Measurements from ENCODE around the gene TTC38.
"Not testable (repeated sequence)": the region's sequence is repeated elsewhere in the genome, so short reads cannot be mapped to it uniquely, and the experiment has no call there.

The TTC38 gene

GRCh38 chr22:46247443-46247975 lies 20.3 kb upstream of the TTC38 start:
- DNase-seq: no peak

- DNase-seq: peak; percentile 90 to 91
Observed at GRCh38 chr22:46250035-46250782, 17.6 kb upstream of the TTC38 start, which contains the start of gene CDPF1. Gene CDPF1 (minus strand): TSS chr22:46250293. CDS start chr22:46248284, 2,009 bp downstream.

GRCh38 chr22:46250783-46251125 lies 17.1 kb upstream of the TTC38 start:
- no peak for DNase-seq

- no peak for DNase-seq
Observed at GRCh38 chr22:46251266-46251665, 16.5 kb upstream of the TTC38 start.

GRCh38 chr22:46251816-46252380 lies 15.9 kb upstream of the TTC38 start:
- DNase-seq: no peak

- DNase-seq: no peak
Observed at GRCh38 chr22:46256358-46256958, 11.3 kb upstream of the TTC38 start.

GRCh38 chr22:46259374-46259773 lies 8.4 kb upstream of the TTC38 start:
- no peak for DNase-seq

- no peak for DNase-seq
Observed at GRCh38 chr22:46260038-46260437, 7.8 kb upstream of the TTC38 start.

- peak in 1 of 2 experiments; percentile 22 for DNase-seq
Observed at GRCh38 chr22:46262449-46263215, 5.2 kb upstream of the TTC38 start.

GRCh38 chr22:46263216-46263590 lies 4.6 kb upstream of the TTC38 start, which contains the start of gene PKDREJ:
Gene PKDREJ (minus strand): TSS chr22:46263343. CDS start chr22:46263322, 21 bp downstream.
- no peak for DNase-seq

- DNase-seq: not testable (repeated sequence)
Observed at GRCh38 chr22:46264520-46264919, 3.3 kb upstream of the TTC38 start.

- not testable (repeated sequence) for DNase-seq
Observed at GRCh38 chr22:46265627-46266026, 2.2 kb upstream of the TTC38 start.

GRCh38 chr22:46269564-46269963 lies 1.8 kb downstream of the TTC38 start:
- DNase-seq: no peak

GRCh38 chr22:46272196-46272595 lies 4.4 kb downstream of the TTC38 start:
- no peak for DNase-seq

GRCh38 chr22:46272762-46273431 lies 5.1 kb downstream of the TTC38 start:
- no peak for DNase-seq

- DNase-seq: no peak
Observed at GRCh38 chr22:46273432-46274148, 5.8 kb downstream of the TTC38 start.

GRCh38 chr22:46274381-46274780 lies 6.6 kb downstream of the TTC38 start:
- DNase-seq: no peak

- no peak for DNase-seq
Observed at GRCh38 chr22:46275455-46276122, 7.8 kb downstream of the TTC38 start.

GRCh38 chr22:46276563-46276962 lies 8.8 kb downstream of the TTC38 start:
- DNase-seq: no peak

GRCh38 chr22:46278656-46279645 lies 11.1 kb downstream of the TTC38 start:
- DNase-seq: no peak

All from stimulated activated CD4-positive, alpha-beta T cell treated with anti-CD3 and anti-CD28 coated beads, Interleukin-4, amount 100 ng/mL, for 4 hours (primary cell).